ENCODE results near the gene AATK. TPM values are rescaled to one million over a fixed set of nuclear protein-coding genes. Genes with fewer than 3 reads are reported as not detected.

AATK gene, protein sequence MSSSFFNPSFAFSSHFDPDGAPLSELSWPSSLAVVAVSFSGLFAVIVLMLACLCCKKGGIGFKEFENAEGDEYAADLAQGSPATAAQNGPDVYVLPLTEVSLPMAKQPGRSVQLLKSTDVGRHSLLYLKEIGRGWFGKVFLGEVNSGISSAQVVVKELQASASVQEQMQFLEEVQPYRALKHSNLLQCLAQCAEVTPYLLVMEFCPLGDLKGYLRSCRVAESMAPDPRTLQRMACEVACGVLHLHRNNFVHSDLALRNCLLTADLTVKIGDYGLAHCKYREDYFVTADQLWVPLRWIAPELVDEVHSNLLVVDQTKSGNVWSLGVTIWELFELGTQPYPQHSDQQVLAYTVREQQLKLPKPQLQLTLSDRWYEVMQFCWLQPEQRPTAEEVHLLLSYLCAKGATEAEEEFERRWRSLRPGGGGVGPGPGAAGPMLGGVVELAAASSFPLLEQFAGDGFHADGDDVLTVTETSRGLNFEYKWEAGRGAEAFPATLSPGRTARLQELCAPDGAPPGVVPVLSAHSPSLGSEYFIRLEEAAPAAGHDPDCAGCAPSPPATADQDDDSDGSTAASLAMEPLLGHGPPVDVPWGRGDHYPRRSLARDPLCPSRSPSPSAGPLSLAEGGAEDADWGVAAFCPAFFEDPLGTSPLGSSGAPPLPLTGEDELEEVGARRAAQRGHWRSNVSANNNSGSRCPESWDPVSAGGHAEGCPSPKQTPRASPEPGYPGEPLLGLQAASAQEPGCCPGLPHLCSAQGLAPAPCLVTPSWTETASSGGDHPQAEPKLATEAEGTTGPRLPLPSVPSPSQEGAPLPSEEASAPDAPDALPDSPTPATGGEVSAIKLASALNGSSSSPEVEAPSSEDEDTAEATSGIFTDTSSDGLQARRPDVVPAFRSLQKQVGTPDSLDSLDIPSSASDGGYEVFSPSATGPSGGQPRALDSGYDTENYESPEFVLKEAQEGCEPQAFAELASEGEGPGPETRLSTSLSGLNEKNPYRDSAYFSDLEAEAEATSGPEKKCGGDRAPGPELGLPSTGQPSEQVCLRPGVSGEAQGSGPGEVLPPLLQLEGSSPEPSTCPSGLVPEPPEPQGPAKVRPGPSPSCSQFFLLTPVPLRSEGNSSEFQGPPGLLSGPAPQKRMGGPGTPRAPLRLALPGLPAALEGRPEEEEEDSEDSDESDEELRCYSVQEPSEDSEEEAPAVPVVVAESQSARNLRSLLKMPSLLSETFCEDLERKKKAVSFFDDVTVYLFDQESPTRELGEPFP (N-terminal part only)
- 1 to 10 TPM in 1 of 2 experiments, under 1 TPM in 1; 0.78 to 1.0 TPM for total RNA-seq

DNA sequence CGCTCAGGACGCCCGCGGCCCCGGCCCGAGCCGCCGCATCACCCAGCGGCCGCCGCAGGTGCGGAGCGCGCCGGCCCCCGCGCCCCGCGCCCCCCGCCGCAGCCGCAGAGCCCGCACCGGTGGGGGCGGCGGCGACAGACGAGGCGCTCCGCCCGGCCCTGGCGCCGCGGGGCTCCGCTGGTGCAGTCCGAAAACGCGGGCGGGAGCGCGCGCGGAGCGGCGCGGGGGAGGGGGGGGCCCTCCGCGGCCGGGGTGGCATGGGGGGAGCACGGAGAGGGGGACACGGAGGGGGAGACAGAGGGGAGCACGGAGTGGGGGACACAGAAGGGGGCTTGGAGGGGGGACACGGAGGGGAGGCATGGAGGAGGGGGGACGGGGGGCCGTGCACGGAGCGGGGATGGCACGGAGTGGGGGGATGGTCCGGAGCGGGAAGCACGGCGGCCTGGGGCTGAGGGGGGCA, at the start of gene AATK:
Gene AATK, minus strand, starts transcription at position 189 of the 460 bp plus-strand sequence. CDS start 229 bp downstream, outside the sequence.
- ChIA-PET POLR2A (no interaction called here), CTCF (no interaction called here)
- intact Hi-C loops (cut with micrococcal nuclease), result no loop called here
- Mint-ChIP-seq H3K27ac (no peak within 1 kb of the TSS), H3K36me3 (no peaks in the 10 kb centered on the region), H3K4me1 (ENCODE audit: low read depth) (no peaks in the 10 kb centered on the region), H3K4me3 (no peak within 1 kb of the TSS), H3K9me3 (no peaks in the 10 kb centered on the region), H3K27me3 (peaks cover 20% of the 10 kb centered on the region)
- no peak for DNase-seq

DNA sequence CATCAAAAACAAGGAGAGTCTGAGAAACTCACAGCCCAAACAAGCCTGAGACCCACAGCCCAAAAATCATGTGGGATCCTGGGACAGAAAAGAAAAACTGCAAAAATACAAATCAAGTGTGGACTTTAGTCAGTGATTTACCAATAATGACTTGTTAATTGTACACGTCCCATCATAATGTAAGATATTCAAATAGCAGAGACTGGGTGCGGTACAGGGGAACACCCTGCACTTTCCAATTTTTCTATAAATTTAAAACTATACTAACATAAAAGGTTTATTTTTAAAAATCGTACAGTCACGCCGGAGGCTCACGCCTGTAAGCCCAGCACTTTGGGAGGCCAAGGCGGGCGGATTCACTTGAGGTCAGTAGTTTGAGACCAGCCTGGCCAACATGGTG, 48.0 kb upstream of the AATK start:
- Mint-ChIP-seq H3K36me3 (peaks cover under 1% of the 10 kb centered on the region), H3K27ac (no peak overlapping the region), H3K27me3 (no peaks in the 10 kb centered on the region), H3K4me1 (ENCODE audit: low read depth) (no peaks in the 10 kb centered on the region), H3K9me3 (no peaks in the 10 kb centered on the region), H3K4me3 (no peak overlapping the region)
- POLR2A ChIA-PET, result no interaction called here
- DNase-seq, result no peak
- CTCF ChIA-PET, result no interaction called here
- intact Hi-C loops (cut with micrococcal nuclease), result no loop called here

DNA sequence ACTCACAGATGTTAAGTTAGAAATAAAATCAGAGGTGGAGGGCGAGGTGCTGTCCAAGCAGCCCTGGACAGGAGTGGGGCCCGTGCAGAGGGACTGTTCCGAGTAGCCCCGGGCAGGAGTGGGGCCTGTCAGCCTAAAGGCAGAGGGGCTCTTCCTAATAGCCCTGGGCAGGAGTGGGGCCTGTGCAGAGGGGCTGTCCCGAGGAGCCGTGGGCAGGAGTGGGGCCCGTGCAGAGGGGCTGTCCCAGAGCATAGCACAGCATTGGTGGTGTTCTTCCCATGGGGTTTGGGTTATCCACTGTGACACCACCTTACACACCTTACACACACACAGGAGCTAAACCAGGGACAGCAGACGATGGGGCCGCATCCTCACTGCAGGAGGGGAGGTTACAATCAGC, 46.3 kb upstream of the AATK start:
- Mint-ChIP-seq H3K27me3 (no peaks in the 10 kb centered on the region), H3K36me3 (no peaks in the 10 kb centered on the region), H3K4me1 (ENCODE audit: low read depth) (no peaks in the 10 kb centered on the region), H3K27ac (no peak overlapping the region), H3K9me3 (no peaks in the 10 kb centered on the region), H3K4me3 (no peak overlapping the region)
- no peak for DNase-seq
- intact Hi-C loops (cut with micrococcal nuclease), result no loop called here
- CTCF ChIA-PET, result no interaction called here
- POLR2A ChIA-PET, result no interaction called here

DNA sequence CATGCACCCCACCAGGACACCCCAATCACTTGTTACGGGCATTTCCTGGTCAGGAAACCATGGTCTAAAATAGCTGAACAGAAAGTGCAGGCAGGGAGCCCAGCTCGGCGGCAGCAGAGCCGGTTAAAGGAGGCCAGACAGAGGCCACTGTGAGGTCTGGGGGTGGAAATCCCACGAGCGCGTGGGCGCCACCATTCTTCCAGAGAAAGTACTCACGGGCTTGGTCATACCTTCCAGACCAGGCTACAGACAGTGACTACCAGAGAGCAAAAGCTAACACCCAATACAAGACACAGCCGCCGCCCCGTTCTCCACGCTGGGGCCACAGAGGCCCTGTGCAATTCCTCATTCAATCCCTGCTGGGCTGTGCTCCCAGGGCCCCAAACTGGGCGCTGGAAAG, 44.8 kb upstream of the AATK start:
- no peak for DNase-seq
- Mint-ChIP-seq H3K27me3 (no peaks in the 10 kb centered on the region), H3K27ac (no peak overlapping the region), H3K4me3 (no peak overlapping the region), H3K36me3 (no peaks in the 10 kb centered on the region), H3K4me1 (ENCODE audit: low read depth) (no peaks in the 10 kb centered on the region), H3K9me3 (no peaks in the 10 kb centered on the region)
- POLR2A ChIA-PET, result no interaction called here
- intact Hi-C loops (cut with micrococcal nuclease), result no loop called here
- CTCF ChIA-PET, result no interaction called here

DNA sequence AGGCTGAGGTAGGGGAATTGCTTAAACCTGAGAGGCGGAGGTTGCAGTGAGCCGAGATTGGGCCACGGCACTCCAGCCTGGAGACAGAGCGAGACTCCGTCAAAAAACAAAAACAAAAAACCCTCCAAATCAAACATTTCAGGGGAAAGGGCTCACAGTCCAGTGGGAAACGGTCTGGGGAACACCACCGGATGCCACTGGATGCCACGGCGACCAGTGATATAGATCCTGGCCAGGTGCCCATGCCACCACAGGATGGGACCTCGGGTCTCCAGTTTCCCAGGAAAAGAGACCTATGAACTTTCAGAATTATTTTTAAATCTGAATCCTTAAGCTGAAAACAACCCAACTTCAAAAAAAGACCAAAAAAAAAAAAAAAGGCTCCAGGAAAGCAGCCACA, 44.4 kb upstream of the AATK start:
- no peaks in the 10 kb centered on the region for H3K27me3 Mint-ChIP-seq
- ChIA-PET POLR2A (no interaction called here), CTCF (no interaction called here)
- H3K27ac Mint-ChIP-seq, result no peak overlapping the region
- intact Hi-C loops (cut with micrococcal nuclease), result no loop called here
- H3K4me1 Mint-ChIP-seq (ENCODE audit: low read depth), result no peaks in the 10 kb centered on the region
- no peaks in the 10 kb centered on the region for H3K36me3 Mint-ChIP-seq
- no peak overlapping the region for H3K4me3 Mint-ChIP-seq
- no peaks in the 10 kb centered on the region for H3K9me3 Mint-ChIP-seq
- no peak for DNase-seq

DNA sequence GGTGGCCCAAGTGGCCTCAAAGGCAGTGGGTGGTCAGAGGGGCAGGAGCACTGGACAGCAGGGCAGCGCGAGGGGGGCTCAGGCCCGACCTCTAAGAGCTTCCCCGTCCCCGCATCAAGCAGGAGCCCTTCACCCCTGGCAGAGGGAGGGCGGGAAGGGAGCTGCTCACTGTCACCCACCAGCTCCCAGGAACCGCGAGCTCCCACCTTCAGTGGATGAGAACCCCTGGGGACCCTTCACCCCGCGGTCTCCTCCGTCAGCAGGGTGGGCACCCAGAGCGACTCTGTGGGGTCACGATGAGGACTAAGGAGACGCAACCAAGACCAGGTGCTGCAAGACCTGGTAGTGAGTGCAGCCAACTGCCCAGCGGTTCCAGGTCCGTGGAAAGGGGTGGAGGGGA, 43.1 kb upstream of the AATK start:
- ChIA-PET POLR2A (no interaction called here), CTCF (no interaction called here)
- intact Hi-C loops (cut with micrococcal nuclease), result no loop called here
- Mint-ChIP-seq H3K4me1 (ENCODE audit: low read depth) (no peaks in the 10 kb centered on the region), H3K4me3 (no peak overlapping the region), H3K36me3 (no peaks in the 10 kb centered on the region), H3K27me3 (no peaks in the 10 kb centered on the region), H3K27ac (no peak overlapping the region), H3K9me3 (no peaks in the 10 kb centered on the region)
- no peak for DNase-seq

DNA sequence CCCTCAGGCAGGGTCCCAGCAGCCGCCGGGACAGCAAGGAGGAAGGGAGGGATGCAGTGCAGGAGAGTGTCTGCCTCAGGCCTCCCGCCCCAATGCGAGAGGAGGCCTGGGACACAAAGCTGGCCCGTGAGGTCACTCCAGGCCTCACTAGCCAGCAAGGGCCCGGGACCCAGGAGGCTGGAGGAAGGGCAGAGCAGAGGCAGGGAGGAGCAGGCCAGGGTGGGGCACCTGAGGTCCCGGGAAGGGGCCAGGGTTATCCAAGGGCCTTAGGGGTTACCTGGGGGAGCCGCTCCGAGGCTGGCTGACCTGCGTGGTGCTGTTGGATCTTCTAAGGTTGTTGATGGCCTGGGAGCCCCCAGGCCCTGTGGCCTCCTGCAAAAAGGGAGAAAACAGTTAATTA, 42.6 kb upstream of the AATK start:
- intact Hi-C loops (cut with micrococcal nuclease), result no loop called here
- Mint-ChIP-seq H3K4me1 (ENCODE audit: low read depth) (no peaks in the 10 kb centered on the region), H3K27ac (no peak overlapping the region), H3K9me3 (no peaks in the 10 kb centered on the region), H3K27me3 (no peaks in the 10 kb centered on the region), H3K36me3 (no peaks in the 10 kb centered on the region), H3K4me3 (no peak overlapping the region)
- POLR2A ChIA-PET, result no interaction called here
- DNase-seq, result no peak
- CTCF ChIA-PET, result no interaction called here

DNA sequence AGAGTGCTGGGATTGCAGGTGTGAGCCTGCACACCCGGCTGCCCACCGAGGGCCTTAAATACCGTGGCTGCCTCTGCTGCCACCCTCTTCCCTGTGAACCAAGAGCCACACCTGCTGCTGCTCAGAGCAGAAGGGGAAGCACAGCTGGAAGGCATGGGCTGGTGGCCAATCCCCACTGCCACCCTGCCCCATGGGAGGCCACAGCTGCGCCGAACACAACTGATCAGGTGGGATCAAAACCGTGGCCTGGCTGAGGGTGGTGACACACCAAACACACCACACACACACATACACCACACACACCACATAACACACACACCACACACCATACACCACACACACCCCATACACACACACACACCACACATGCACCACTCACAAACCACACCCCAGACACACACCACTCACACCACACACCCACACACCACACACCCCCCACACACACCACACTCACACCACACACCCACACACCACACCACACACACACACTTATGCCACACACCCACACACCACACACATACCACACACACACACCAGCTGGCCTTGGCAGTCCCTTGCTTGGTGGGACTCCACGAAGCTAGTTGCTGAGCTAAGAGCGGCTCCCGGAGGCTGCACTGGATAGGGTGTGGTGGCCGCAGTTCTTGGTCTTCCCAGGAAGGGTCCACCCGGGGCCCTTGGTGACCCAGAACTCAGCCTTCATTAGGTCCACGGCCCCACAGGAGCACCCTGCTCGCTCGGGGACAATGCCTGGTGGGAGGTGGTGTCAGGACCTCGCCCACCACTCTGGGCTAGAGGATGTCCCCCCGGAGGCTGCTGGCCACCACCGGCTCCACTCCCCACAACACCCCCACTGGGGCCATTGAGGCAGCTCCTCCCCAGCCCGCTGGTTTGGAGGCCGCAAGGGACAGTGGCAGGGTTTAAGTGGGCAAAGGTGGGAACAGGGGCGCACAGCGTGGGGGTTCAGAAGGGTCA, 41.9 kb upstream of the AATK start:
- Mint-ChIP-seq H3K4me3 (no peak overlapping the region), H3K9me3 (no peaks in the 10 kb centered on the region), H3K27ac (no peak overlapping the region), H3K4me1 (ENCODE audit: low read depth) (no peaks in the 10 kb centered on the region), H3K27me3 (no peaks in the 10 kb centered on the region), H3K36me3 (no peaks in the 10 kb centered on the region)
- no peak for DNase-seq
- ChIA-PET CTCF (no interaction called here), POLR2A (no interaction called here)
- intact Hi-C loops (cut with micrococcal nuclease), result no loop called here

DNA sequence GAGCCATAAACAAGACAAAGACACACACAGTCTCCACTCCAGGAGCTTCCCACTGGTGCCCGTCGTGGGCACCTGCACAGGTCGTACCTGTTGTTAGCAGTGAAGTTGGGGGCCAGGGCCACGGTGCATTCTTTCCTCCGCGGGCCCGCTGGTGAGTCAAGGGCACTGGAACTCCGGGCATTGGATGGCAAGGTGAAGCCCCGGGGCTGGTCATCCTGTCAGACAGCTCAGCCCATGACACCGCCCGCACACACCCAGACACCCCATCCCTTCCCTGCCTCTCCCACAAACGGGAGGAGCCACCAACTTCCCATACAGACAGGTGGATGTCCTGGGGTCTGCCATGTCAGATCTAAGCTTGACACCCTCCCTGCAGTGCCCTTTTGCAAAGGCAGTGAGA, 40.6 kb upstream of the AATK start:
- DNase-seq, result no peak
- intact Hi-C loops (cut with micrococcal nuclease), result no loop called here
- ChIA-PET POLR2A (no interaction called here), CTCF (no interaction called here)
- Mint-ChIP-seq H3K36me3 (no peaks in the 10 kb centered on the region), H3K27me3 (no peaks in the 10 kb centered on the region), H3K4me1 (ENCODE audit: low read depth) (no peaks in the 10 kb centered on the region), H3K27ac (no peak overlapping the region), H3K9me3 (no peaks in the 10 kb centered on the region), H3K4me3 (no peak overlapping the region)

DNA sequence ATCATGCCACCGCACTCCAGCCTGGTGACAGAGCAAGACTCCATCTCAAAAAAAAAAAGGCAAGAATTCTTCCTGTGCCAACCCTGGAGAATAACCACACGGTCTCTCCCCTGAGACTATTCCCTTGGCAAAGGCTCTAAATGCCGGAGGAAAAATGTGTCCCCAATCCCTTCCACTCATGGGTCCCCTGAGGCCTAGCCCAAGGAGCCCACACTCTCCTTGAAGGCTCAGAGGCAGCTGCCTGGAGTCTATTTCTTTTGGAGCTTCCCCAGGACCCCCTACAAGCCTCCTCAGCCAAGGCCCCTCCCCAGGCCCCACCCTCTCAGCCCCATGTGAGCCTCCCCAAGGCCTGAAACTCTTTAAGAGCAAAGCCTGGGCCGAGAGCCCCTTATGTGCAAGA, 40.1 kb upstream of the AATK start:
- H3K27ac Mint-ChIP-seq, result no peak overlapping the region
- POLR2A ChIA-PET, result no interaction called here
- H3K4me1 Mint-ChIP-seq (ENCODE audit: low read depth), result no peaks in the 10 kb centered on the region
- intact Hi-C loops (cut with micrococcal nuclease), result no loop called here
- DNase-seq, result no peak
- CTCF ChIA-PET, result no interaction called here
- no peak overlapping the region for H3K4me3 Mint-ChIP-seq
- H3K36me3 Mint-ChIP-seq, result no peaks in the 10 kb centered on the region
- no peaks in the 10 kb centered on the region for H3K9me3 Mint-ChIP-seq
- no peaks in the 10 kb centered on the region for H3K27me3 Mint-ChIP-seq

DNA sequence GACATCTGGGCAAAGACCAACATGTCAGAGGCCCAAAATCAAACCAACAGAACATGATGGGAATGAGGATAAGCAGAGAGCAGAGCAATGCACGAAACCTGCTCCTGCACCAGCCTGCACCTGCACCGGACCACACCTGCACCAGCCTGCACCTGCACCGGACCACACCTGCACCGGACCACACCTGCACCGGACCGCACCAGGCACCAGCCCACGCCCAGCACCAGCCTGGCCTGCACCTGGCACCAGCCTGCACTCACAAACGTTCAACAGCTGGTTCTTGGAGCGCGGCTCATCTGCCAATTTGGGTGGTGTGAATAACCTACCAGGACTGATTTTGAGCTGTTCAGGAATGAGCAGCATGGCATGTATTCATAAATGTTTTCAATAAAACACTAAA, 38.6 kb upstream of the AATK start:
- Mint-ChIP-seq H3K4me1 (ENCODE audit: low read depth) (no peaks in the 10 kb centered on the region), H3K9me3 (no peaks in the 10 kb centered on the region), H3K27ac (no peak overlapping the region), H3K27me3 (no peaks in the 10 kb centered on the region), H3K4me3 (no peak overlapping the region), H3K36me3 (no peaks in the 10 kb centered on the region)
- no peak for DNase-seq
- CTCF ChIA-PET, result no interaction called here
- POLR2A ChIA-PET, result no interaction called here
- intact Hi-C loops (cut with micrococcal nuclease), result no loop called here

Measured in activated CD4-positive, alpha-beta memory T cell treated with anti-CD3 and anti-CD28 coated beads for 36 hours (primary cell).